Measurements from ENCODE around the gene MET. TPM values are rescaled to one million over a fixed set of nuclear protein-coding genes. Genes with fewer than 3 reads are reported as not detected.

The MET gene
- total and polyA plus RNA-seq, 2 donors (not counting 3 experiments of a cell fraction or from before 2014, with no cell fraction given), result 21.1 to 44.5 TPM

DNA sequence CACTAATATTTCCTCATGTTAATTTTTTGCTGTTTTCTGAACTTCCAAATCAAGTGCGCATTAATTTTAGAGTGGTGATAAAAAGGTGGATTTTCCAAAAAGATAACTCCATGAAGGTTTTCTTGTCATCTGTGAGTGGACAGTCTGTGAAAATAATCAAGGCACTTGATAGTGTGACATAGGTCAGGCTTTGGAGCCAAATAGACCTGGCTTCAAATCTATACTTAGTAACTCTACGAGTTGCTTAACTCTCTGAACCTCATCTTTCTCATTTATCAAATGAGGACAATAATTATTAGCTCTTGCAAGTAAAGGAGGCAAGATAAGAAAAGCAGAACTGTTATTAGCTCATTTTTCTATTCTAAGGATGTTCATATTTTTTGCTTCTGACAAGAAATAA is 24.7 kb upstream of the MET start:
- Histone ChIP-seq H3K9me1 (replicated peaks; ENCODE audit: control insufficient read depth, extremely low read depth, insufficient read depth, low read length) (no peaks in the 10 kb centered on the region), H3K27me3 (ENCODE audit: control insufficient read depth in 2 of 2, insufficient read depth in 2 of 2, low read length in 2 of 2) (no peaks in the 10 kb centered on the region), H3K9me3 (replicated peaks; ENCODE audit: control insufficient read depth, insufficient read depth, low read length) (no peaks in the 10 kb centered on the region), H3K4me2 (ENCODE audit: insufficient read depth, low read length) (no peak overlapping the region), H3K4me3 (replicated peaks in 1 of 3; ENCODE audit: insufficient read depth in 1 of 3, low read depth in 1 of 3, low read length in 3 of 3) (no peak overlapping the region), H3K9ac (replicated peaks; ENCODE audit: extremely low read depth, insufficient read depth, low read length) (no peak overlapping the region), H3K4me1 (ENCODE audit: control insufficient read depth, extremely low read depth, insufficient read depth, low read length) (no peaks in the 10 kb centered on the region), H2AFZ (ENCODE audit: low read depth, low read length) (no peak overlapping the region), H3K36me3 (ENCODE audit: control insufficient read depth in 2 of 2, extremely low read depth in 1 of 2, insufficient read depth in 2 of 2, low read length in 2 of 2) (no peaks in the 10 kb centered on the region), H4K20me1 (replicated peaks; ENCODE audit: control insufficient read depth, extremely low read depth, insufficient read depth, low read length) (no peaks in the 10 kb centered on the region), H3K27ac (ENCODE audit: insufficient read depth, low read depth, low read length) (no peak overlapping the region), H3K79me2 (ENCODE audit: control insufficient read depth, insufficient read depth, low read length) (no peaks in the 10 kb centered on the region)
- ChIA-PET CTCF (interaction anchor here (0.8 to 1.5 kb wide), 6 partner anchors 10 to 23 kb away, joined by 3 to 5 read pairs (median 3); no protein-coding TSS in a partner anchor), POLR2A (no interaction called here)
- no TSS peak for BruUV-seq (replicated peaks)
- intact Hi-C loops (cut with micrococcal nuclease), result no loop called here
- DNase-seq (ENCODE audit: low read depth, low spot score) (no peak), FAIRE-seq (no peak)
- TF ChIP-seq, protein P1, sequence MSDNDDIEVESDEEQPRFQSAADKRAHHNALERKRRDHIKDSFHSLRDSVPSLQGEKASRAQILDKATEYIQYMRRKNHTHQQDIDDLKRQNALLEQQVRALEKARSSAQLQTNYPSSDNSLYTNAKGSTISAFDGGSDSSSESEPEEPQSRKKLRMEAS (IDR thresholded peaks at IDR 0.05; ENCODE audit: insufficient read depth, insufficient read length), result no peak
- TF ChIP-seq GATA2 (IDR thresholded peaks at IDR 0.05; ENCODE audit: insufficient read depth, insufficient read length, low read depth, low read length), result no peak
- TF ChIP-seq POLR2A (IDR thresholded peaks at IDR 0.05; ENCODE audit: low read depth, low read length), result no peak
- no peak for TF ChIP-seq FOS (IDR thresholded peaks at IDR 0.05; ENCODE audit: borderline replicate concordance, insufficient read depth, low read length)
- no peak for TF ChIP-seq MYC (IDR thresholded peaks at IDR 0.05; ENCODE audit: low read depth, low read length)
- no peak for TF ChIP-seq POLR2AphosphoS5 (IDR thresholded peaks at IDR 0.05; ENCODE audit: insufficient read depth, low read depth, low read length)
- TF ChIP-seq, protein P2, sequence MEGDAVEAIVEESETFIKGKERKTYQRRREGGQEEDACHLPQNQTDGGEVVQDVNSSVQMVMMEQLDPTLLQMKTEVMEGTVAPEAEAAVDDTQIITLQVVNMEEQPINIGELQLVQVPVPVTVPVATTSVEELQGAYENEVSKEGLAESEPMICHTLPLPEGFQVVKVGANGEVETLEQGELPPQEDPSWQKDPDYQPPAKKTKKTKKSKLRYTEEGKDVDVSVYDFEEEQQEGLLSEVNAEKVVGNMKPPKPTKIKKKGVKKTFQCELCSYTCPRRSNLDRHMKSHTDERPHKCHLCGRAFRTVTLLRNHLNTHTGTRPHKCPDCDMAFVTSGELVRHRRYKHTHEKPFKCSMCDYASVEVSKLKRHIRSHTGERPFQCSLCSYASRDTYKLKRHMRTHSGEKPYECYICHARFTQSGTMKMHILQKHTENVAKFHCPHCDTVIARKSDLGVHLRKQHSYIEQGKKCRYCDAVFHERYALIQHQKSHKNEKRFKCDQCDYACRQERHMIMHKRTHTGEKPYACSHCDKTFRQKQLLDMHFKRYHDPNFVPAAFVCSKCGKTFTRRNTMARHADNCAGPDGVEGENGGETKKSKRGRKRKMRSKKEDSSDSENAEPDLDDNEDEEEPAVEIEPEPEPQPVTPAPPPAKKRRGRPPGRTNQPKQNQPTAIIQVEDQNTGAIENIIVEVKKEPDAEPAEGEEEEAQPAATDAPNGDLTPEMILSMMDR (IDR thresholded peaks at IDR 0.05; ENCODE audit: extremely low read depth in 1 of 2, insufficient read depth in 1 of 2, low read depth in 1 of 2, low read length in 2 of 2), result no peak
- no peak for TF ChIP-seq JUN (IDR thresholded peaks at IDR 0.05; ENCODE audit: borderline replicate concordance, insufficient read depth, insufficient read length, low read depth)
- TF ChIP-seq EZH2 (IDR thresholded peaks at IDR 0.05; ENCODE audit: borderline replicate concordance, low read depth, low read length, severe bottlenecking), result no peak
- dilution Hi-C loops (cut with MboI; ENCODE audit: extremely low pct_ligation_motif_present, low sequenced_read_pairs), result no loop called here

Data from endothelial cell of umbilical vein (primary cell).